NCI-H2107 treated with DMSO at 0.1 percent for 48 hours (cell line): Measurements from ENCODE around the gene ANXA2.
"Not testable (repeated sequence)": the region's sequence is repeated elsewhere in the genome, so short reads cannot be mapped to it uniquely, and the experiment has no call there.

Experiments used
- DNase-seq: peaks from one replicate; lab custom pipeline; 2025; ENCODE audit not compliant: unreplicated experiment; lab: John Stamatoyannopoulos, UW

The ANXA2 gene

DNA sequence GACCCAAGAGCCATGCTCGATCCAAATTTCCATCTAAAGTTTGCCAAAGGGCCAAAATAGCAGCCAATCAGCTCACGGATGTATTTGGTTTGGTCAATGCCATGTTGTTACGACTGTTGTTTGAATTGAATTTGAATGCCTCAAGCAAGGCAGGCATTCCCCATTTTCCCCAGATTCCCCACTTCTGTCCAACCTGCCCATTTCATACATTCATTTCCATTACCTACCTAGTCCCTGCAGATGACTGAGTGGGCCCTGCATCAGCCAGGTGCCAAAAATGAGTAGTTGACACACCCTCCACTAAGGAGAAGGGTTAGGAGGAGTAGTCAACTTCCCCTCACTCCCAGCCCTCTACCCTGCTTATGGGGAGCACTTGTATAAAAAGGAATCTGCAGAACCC lies 51.7 kb downstream of the ANXA2 start:
- no peak for DNase-seq

DNA sequence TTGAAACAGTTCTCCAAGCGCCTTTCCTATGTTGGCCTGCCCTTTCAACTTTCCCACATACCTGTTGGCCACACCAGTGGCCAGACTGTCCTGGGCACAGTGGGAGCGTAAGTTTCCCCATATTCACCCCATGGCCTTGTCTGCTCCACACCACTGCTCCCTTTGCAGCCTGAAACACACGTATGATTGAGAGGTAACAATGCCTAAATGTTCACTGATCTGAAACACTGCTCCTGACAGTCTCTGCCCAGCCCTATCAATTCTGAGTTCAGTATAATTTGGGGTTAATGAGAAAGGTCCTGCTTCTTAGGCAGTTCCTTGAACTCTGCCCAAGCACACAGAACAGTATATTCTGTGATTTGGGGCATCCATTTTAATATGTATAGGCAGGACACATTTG lies 52.2 kb downstream of the ANXA2 start:
- DNase-seq = no peak

DNA sequence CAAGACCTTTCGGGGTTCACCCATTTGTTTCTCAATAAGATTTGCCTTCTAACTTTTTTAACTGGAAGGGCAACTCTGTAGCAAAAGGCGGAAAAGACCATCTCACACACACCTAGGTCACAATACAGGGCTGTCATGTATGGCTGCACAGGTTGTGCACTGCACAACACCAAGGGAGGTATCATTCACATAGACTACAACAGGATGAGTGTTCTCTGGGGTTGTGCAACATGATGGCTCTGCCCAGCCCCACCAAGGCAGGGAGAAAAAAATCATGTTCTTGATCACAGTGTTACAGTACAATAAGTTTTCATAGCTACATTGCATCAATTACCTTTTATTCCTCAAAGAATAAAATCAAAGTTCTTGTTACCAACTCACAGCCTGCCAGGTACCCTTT lies 52.8 kb downstream of the ANXA2 start:
- no peak for DNase-seq

DNA sequence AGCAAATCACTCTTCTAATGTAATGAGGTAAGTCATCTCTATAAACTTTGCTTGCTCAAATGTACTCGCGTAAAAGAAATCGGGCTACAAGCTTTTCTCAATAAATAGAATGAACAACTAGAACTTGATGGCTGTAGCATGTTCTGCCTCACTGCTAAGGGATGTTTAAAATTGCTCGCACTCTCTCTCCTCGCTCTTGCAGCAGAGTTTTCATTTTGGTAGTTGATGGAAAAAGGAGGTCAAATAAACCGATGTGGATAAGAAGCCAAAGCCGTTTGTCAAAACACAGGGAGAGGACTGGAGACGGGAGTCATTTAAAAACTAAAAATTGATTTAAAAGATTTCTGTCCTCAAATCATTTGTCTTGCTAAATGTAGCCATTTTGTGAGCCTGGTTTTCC lies 53.3 kb downstream of the ANXA2 start:
- no peak for DNase-seq

DNA sequence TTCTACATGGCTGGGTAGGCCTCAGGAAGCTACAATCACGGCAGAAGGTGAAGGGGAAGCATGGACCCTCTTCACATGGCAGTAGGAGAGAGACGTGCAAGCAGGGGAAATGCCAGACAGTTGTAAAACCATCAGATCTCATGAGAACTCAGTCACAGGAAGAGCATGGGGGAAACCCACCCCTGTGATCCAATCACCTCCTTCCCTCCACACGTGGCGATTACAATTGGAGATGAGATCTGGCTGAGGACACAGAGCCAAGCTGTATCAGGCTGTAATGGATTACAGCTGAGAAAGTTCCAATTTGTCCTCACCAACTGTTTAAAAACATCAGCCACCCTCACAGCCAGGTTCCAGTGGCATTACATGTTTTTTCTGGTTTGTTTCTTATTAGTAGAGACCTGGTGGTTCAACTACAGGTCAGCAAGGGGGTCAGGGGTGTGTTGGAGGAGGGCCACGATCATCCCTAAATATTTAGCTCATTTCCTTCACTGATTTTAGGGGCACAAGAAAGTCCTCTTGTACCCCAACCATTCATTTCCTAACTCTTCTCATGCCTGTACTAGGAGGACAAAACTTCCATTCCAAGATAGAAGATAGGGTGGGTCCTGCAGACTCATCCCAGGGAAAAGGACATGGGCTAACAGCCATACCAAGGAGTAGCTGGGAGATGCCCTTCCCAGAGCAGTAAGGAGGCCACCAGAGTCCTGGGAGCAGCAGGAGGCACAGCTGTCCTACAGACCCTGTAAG lies 54.4 kb downstream of the ANXA2 start:
- DNase-seq = no peak

DNA sequence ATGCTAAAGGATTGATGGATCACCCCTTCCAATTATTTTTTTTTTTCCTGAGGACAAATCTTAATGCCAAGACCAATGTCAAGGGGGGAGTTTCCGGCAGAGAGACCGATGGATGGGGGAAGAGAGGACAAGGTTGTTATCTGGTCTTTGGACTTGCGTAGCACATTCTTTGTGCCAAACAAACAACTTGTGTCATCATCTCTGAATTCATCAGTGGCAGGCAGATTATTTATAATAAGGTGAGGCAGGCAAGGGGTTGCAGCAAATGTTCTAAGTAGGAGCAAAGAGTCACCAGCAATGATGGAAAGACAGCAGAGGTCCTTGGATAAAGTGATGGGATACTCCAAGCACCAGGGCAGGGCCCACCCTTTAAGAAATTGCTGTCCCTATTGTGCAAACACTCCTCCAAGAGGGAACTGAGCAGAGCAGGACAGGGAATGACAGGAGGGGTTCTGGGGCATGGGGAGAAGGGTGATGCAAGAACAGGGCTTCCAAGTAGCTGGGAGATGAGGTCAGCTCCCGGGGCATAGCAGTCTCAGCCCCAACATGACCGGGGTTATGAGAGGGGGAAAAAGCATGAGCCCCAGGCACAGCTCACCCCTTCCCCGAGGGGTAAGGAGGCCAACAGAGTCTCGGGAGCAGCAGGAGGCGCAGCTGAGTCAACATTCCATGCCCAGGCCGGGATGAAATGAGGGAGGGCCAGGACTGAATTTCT lies 57.4 kb downstream of the ANXA2 start:
- no peak for DNase-seq

DNA sequence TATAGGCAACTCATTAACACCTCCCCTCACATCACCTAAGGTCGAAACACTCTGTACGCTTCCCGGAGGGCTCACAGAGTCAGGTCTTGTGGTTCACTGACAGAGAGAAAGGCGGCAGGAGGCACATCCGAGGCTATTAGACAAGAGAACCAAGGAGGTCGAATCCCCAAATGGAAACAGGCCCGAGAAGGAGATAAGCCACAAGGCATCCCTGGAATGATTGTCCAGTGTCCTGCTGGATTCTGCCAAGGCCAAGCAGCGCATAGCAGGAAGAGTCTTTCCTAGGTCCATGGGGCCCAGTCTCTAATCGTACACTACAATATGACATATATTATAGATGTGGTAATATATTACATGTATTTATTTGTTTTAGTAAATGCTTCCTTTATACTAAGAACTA lies 58.5 kb downstream of the ANXA2 start:
- no peak for DNase-seq

DNA sequence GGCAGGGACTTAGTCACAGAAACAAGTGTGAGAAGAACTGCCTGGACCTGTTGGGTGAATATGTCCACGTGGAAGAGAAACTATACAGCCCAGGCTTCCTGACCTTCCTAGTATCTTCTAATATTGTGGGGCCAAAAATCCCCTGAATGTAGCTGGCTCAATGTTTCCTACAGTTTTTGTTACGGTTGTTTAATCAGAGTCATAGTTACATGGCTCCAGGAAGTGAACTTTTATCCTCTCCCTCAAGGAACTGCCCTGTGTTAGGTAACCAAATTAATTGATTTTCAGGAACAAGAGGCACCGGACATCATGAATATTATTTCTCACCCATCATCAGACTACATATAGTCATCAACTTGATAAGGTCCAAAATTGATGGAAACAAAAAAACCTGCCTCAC lies 59.0 kb downstream of the ANXA2 start:
- DNase-seq = no peak

DNA sequence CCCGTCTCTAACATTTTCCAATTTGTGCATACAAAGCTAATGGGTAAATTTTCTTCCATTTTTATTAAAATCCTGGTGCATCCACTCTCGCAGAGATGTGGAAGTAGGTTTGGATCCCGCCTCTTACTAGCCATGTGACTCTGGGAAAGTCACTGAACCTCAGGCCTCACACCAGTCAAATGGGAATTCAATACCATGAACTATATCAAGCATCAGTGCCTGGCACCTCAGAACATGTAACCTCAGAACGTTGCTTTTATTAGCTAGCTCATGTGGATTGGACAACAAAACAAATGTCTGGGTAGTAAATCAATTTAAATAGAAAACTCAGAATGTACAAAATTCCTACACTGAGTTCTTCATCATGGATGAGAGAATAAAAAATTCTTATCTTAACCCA lies 60.7 kb downstream of the ANXA2 start:
- DNase-seq = no peak

DNA sequence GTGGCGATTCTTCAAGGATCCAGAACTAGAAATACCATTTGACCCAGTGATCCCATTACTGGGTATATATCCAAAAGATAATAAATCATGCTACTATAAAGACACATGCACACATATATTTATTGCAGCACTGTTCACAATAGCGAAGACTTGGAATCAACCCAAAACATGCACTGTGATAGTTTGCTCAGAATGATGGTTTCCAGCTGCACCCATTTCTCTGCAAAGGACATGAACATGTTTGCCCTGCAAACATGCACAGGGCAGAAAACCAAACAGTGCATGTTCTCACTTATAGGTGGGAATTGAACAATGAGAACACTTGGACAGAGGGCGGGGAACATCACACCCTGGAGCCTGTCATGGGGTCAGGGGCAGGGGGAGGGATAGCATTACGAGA lies 62.5 kb downstream of the ANXA2 start:
- DNase-seq = not testable (repeated sequence)

DNA sequence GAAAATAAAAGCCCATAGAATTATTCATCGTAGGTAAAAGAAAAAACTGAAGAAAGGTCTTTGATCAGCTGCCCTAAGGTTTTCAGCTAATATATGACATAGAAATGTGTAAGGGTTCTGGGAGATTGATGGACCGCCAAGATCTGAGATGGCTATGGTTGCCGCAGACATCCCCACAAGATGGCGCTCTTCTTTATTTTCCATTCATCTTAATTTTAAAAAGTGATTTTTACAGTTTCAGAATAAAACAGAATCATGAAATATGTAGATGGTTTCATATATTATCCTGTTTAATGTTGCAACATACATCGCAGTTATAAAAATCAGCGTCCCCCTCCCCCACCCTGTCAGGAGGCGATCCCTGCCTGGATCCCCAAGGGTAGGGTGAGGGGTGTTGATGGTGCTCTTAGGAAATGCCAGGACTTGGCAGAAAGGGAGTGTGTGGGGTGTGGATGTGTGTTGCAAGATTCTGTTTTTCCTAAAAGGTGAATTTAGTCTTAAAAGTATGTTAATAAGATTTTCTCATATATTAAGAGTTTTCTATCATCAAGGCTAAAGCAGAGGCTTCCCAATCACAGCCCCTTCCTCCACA lies 68.8 kb downstream of the ANXA2 start:
- no peak for DNase-seq

DNA sequence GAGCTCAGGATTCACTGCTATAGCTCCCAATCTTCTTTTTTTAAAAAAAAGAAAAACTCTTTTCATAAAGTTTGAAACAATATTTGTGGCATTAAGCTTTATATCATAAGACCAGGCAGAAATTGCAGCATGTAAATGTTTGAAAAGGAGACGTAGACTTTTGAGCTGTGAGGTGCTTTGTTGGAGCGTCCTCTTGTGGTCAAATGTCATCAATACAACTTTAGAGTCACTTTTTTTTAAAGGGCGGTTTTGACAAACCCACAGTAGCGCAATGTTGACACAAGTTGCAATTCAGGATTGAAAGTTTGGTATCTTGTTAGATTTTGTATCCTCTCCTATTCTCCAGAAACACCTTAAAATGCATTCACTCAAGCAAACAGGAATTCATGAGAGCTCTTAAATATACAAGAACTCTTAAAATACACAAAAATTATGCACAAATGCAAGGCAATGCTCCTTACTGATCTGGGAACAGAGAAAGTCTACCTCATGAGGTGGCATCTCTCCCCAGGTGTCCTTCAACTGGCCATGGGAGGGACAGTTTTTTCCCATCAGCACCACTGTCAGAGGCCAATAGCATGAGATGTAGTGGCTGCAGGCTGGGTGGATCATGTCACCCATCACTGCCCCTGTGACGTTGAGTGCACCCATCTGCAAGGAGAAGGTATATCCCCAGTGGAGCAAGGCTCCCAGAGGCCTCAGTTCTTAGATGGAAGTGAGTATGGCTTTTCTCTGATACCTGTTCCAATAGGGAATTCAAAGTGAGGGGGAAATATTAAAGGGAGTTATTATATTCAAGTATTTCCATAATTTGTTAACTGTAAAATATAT lies 70.7 kb downstream of the ANXA2 start:
- DNase-seq = peak; percentile 25

DNA sequence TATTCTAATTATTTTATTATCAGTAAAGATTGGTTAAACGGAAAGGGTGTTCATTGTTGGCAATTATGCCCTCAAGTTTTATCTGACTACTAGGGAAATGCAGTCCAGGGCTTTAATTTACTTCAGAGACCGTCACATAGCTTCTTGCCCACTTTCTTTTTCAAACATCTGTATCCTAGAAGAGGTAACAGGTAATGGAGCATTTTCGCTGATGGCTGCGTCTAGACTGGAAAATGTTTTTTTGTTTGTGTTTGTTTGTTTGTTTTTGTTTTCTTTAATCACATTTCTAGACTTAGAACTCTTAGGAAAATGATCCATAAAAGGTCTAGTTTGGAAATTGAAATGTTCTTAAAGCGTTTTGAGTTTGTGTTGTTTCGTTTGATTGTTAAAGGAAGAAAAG lies 71.4 kb downstream of the ANXA2 start:
- DNase-seq = no peak

DNA sequence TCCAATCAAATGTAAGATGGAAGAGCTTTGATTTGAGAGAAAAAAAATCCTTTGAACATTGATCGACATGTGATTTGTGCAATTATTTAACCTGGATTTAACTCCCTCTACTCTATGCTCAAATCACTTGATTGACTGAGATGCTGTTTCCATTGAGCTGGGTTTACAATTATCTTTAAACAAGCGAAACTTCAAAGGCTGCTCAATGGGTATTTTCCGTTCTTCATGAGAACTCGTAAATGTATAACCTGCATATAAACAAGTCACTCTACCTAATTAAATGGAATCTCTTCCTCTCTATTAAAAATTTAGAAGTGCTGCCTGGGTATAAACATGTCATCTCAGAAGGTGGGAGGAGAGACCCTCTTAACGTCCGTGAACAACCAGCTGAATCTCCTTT lies 71.9 kb downstream of the ANXA2 start:
- DNase-seq = no peak

DNA sequence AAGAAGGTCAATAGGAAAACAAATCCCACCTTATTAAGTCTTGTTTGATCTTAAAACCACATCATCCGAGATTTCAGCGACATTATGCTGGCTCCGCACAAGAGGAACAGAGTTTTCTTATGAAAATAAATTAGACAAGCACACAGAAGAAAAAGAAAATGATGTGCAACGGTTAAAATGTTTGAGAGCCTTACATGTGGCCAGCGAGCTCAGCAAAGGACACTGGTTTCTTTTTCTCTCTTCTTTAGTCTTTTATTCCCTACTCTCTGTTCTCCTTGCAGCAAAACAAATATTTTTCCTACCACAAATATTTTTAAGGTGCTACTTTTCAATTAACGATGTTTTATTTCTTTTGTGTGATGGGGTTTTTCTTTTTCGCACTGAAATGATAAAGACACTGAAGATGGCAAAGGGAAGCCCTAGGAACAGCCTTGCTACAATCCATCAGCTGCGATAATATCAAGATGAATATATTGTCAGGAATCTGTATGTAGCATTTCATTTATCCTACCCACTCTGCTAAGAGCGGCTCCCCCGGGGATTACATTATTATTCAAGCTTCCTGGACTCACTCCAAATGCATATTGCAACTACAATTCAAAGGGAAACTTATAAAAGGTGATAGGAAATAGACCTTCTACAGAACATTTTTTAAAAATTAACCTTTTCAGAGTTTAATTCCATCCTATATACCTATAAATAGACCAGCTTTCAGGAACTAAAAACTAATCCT lies 72.9 kb downstream of the ANXA2 start:
- DNase-seq = peak; percentile 43

DNA sequence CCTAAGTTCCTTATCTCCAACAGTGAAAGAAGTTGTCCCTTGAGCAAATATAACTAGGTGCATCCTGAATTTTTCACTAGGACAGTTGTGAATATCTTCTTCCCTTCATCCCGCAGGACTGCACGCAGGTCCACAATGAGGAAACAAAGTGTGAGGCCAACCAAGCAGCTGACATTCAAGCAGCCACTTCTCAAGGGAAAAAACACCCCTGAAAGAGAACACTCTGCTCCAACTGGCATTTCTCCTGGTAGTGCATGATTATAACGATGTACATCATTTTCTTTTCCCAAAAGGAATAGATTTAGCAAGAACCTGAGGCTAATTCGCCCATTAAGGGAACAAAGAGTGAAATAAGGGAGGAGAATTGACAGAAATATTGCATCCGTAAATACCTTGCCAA lies 74.5 kb downstream of the ANXA2 start:
- no peak for DNase-seq

DNA sequence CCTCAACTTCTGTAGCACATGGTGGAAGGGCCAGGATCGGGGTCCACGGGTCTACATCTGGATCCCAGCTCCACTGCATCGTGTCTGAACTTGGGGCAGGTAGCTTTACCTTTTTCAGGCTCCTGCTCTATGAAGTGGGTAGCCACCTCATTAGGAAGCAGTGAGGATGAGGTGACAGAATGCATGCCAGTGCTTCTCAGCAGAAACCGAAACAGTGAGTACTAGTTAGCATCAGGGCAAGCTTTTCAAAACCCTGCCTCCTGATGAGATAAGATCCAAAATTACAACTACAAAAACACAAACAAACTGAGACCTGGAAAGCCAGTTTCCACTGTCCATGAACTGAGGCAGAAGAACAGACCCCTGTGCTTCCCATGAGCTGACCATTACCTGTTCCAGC lies 77.4 kb downstream of the ANXA2 start:
- DNase-seq = no peak

DNA sequence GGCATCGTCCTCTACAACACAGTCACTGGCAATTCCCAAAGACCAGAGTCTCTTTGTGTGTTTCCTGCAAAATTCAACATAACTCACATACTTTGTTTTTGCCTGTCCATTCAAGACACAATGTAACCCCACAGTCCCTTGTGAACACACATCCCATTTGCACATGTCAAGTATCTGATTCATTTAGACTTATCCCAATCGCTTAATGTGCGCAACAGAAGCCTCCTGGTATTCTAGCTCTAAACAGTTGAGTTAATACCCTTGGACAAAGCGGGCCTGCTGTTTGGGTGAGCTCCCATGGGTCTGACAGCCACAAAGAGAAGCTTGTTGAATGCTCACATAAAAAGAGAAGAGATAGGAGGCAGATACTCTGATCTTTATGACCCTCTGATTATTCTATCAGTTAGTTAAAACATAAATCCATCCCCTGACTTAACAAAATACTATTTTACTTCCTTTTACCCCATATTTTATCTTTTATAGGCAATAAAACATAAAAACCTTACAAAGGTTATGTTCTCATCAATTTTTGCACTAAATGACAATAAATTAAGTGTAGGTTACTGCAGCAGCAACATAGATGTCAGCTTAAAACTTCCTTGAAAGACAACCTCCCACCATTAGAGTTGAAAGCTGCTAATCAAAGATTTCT lies 79.4 kb downstream of the ANXA2 start:
- no peak for DNase-seq

DNA sequence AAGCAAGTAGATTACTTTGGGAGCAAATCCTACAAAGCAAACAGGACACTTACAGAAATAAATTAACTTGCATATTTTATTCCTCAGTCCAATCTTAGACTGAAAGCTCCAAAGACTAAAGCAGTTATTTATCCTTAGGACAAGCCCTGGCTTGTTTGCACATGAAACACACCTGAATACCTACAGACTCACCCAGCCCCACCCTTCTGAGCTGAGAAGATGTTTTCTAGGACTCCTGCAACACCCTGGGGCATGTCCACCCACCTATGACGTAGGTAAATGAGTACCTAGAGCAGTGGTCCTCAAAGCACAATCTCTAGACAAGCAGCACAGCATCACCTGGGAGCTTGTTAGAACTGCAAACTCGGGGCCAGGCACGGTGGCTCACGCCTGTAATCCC lies 80.8 kb downstream of the ANXA2 start:
- DNase-seq = no peak

DNA sequence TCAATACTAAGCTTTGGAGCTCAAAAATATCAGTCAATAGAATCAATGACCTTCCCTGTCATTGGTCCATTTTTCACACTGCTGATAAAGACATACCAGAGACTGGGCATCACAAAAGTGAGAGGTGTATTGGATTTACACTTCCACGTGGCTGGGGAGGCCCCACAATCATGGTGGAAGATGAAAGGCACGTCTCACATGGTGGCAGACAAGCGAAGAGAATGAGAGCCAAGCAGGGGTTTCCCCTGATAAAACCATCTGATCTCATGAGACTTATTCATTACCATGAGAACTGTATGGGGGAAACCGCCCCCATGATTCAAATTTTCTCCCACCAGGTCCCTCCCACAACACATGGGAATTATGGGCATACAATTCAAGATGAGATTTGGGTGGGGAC lies 81.9 kb downstream of the ANXA2 start:
- no peak for DNase-seq
